Measurements from ENCODE around the gene CAPN9.

Gene CAPN9

DNA sequence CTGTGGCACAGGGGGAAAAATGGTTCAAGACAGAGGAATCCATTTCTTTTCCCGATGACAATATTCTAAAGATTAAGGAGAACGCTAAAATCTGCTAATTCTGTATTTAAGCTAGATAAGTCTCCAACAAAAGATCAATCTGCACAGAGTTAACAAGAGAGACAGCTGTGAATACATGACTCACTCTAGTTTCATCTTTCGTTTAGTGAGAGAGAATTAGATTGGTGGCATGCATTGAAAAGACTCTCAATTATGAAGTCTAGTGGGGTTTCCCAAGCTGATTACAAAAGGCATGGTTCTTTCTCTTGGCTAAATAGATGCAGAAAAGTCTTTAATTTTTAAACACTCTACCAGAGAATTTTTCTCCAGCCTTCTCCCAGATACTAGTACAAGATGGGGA is 34.4 kb downstream of the CAPN9 start:
- no peak overlapping the region for H3K4me3 ChIP-seq
- DNase-seq (ENCODE audit: low read depth, low spot score): no peak
- H3K27ac ChIP-seq: no peak overlapping the region
- H3K9ac ChIP-seq (ENCODE audit: insufficient read length): no peak overlapping the region
- no peaks in the 10 kb centered on the region for H3K36me3 ChIP-seq (ENCODE audit: insufficient read depth, low read length)
- no peaks in the 10 kb centered on the region for H3K9me3 ChIP-seq (ENCODE audit: low read depth, low read length)
- TF ChIP-seq POLR2AphosphoS5 (IDR thresholded peaks at IDR 0.05; ENCODE audit: borderline replicate concordance, low read depth, low read length): no peak
- no peak for TF ChIP-seq FOXP2 (optimal IDR thresholded peaks at IDR 0.05; ENCODE audit: control extremely low read depth, extremely low read length, insufficient read depth)
- TF ChIP-seq EZH2 (IDR thresholded peaks at IDR 0.05): no peak

DNA sequence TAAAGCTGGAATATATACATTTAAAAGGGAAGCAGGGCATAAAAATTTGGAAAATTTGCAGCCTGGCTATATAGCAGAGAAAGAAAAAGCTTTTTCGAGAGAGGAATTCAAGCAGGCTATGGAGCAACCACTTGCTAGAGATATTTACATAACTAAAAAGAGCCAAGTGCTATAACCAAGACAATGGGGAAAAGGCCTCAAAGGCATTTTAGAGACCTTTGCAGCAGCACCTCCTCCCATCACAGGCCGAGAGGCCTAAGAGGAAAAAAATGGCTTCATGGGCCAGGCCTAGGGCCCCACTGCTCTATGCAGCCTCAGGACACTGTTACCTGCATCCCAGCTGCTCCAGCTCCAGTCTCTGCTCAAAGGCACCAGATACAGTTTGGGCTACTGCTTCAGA is 37.0 kb downstream of the CAPN9 start:
- DNase-seq (ENCODE audit: low read depth, low spot score): no peak
- H3K36me3 ChIP-seq (ENCODE audit: insufficient read depth, low read length): no peaks in the 10 kb centered on the region
- H3K27ac ChIP-seq: no peak overlapping the region
- TF ChIP-seq POLR2AphosphoS5 (IDR thresholded peaks at IDR 0.05; ENCODE audit: borderline replicate concordance, low read depth, low read length): no peak
- no peak for TF ChIP-seq EZH2 (IDR thresholded peaks at IDR 0.05)
- TF ChIP-seq FOXP2 (optimal IDR thresholded peaks at IDR 0.05; ENCODE audit: control extremely low read depth, extremely low read length, insufficient read depth): no peak
- H3K9me3 ChIP-seq (ENCODE audit: low read depth, low read length): no peaks in the 10 kb centered on the region
- H3K4me3 ChIP-seq: no peak overlapping the region
- H3K9ac ChIP-seq (ENCODE audit: insufficient read length): no peak overlapping the region

DNA sequence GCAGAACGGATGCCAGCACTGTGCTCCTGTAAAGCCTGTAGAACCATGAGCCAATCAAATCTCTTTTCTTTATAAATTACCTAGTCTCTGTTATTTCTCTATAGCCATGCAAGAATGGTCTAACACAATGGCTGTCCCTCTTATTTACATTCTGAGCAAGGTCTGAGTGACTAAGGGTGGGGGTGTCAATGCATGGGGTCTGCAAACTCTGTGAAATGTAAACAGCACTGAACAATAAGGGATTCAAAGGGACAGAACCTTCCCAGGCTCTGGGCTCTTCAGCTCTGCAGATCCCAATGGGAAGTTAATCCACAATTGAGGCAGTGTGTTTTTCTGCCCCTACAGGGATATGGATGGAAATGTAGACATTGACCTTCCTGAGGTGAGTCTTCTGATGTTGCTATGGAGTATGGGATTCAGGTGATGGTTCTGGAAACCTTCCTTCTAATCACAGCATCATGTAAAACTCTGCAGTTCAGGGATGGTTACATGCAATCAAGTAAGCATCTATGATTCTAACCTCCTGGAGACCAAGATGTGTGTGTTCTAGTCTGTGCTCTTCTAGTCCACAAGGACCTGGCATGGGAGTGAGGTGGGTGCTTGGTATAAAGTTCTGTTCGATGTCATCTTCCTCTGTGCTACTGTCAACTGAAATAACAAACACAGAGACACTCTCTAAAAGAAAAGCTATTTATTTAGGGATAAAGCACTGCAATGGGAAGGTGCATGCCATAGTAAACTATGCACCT is 38.6 kb downstream of the CAPN9 start:
- Histone ChIP-seq H3K36me3 (ENCODE audit: insufficient read depth, low read length) (no peaks in the 10 kb centered on the region), H3K4me3 (no peak overlapping the region), H3K9ac (ENCODE audit: insufficient read length) (no peak overlapping the region), H3K27ac (no peak overlapping the region), H3K9me3 (ENCODE audit: low read depth, low read length) (no peaks in the 10 kb centered on the region)
- TF ChIP-seq EZH2 (IDR thresholded peaks at IDR 0.05): no peak
- TF ChIP-seq FOXP2 (optimal IDR thresholded peaks at IDR 0.05; ENCODE audit: control extremely low read depth, extremely low read length, insufficient read depth): no peak
- no peak for TF ChIP-seq POLR2AphosphoS5 (IDR thresholded peaks at IDR 0.05; ENCODE audit: borderline replicate concordance, low read depth, low read length)
- no peak for DNase-seq (ENCODE audit: low read depth, low spot score)

DNA sequence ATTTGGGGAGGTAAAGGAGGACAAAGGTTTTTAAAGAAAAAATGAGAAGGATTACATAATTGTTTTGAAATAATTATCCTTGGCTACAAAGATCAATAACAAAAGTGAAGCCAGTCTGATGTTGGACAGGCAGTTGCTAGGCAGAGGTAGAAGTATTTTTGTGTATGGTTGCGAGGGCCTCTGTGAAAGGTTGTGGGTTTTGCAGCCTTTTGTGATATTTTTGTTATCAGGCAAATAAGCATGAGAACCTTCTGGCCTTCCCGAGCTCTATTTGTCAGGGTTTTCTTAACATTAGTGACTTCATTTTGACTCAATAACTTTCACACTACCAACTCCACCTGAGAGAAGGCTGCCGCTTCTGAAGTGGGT is 39.2 kb downstream of the CAPN9 start:
- TF ChIP-seq POLR2AphosphoS5 (IDR thresholded peaks at IDR 0.05; ENCODE audit: borderline replicate concordance, low read depth, low read length): no peak
- TF ChIP-seq FOXP2 (optimal IDR thresholded peaks at IDR 0.05; ENCODE audit: control extremely low read depth, extremely low read length, insufficient read depth): no peak
- TF ChIP-seq EZH2 (IDR thresholded peaks at IDR 0.05): no peak
- H3K9ac ChIP-seq (ENCODE audit: insufficient read length): no peak overlapping the region
- no peak overlapping the region for H3K4me3 ChIP-seq
- no peak overlapping the region for H3K27ac ChIP-seq
- H3K9me3 ChIP-seq (ENCODE audit: low read depth, low read length): no peaks in the 10 kb centered on the region
- DNase-seq (ENCODE audit: low read depth, low spot score): no peak
- no peaks in the 10 kb centered on the region for H3K36me3 ChIP-seq (ENCODE audit: insufficient read depth, low read length)

DNA sequence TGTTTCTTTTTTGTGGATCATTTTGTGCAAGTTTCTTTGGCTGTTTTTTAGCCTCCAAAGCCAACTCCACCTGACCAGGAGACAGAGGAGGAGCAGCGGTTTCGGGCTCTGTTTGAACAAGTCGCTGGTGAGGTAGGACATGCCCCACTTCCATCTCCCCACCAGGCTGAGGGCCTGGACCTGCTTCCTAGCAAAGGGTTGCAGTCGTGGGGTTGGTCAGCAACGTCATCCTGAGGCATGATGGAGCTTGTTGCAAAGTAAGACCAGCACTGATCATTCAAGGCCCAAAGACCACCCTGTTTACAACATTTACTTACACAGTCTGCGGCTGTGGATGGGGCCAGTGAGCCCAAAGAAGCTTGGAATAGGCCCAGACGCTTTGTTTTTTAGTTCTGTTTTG is 40.3 kb downstream of the CAPN9 start:
- TF ChIP-seq FOXP2 (optimal IDR thresholded peaks at IDR 0.05; ENCODE audit: control extremely low read depth, extremely low read length, insufficient read depth) (no peak), POLR2AphosphoS5 (IDR thresholded peaks at IDR 0.05; ENCODE audit: borderline replicate concordance, low read depth, low read length) (no peak), EZH2 (IDR thresholded peaks at IDR 0.05) (no peak)
- H3K9me3 ChIP-seq (ENCODE audit: low read depth, low read length): no peaks in the 10 kb centered on the region
- H3K27ac ChIP-seq: no peak overlapping the region
- no peak for DNase-seq (ENCODE audit: low read depth, low spot score)
- no peak overlapping the region for H3K9ac ChIP-seq (ENCODE audit: insufficient read length)
- H3K36me3 ChIP-seq (ENCODE audit: insufficient read depth, low read length): no peaks in the 10 kb centered on the region
- H3K4me3 ChIP-seq: no peak overlapping the region

DNA sequence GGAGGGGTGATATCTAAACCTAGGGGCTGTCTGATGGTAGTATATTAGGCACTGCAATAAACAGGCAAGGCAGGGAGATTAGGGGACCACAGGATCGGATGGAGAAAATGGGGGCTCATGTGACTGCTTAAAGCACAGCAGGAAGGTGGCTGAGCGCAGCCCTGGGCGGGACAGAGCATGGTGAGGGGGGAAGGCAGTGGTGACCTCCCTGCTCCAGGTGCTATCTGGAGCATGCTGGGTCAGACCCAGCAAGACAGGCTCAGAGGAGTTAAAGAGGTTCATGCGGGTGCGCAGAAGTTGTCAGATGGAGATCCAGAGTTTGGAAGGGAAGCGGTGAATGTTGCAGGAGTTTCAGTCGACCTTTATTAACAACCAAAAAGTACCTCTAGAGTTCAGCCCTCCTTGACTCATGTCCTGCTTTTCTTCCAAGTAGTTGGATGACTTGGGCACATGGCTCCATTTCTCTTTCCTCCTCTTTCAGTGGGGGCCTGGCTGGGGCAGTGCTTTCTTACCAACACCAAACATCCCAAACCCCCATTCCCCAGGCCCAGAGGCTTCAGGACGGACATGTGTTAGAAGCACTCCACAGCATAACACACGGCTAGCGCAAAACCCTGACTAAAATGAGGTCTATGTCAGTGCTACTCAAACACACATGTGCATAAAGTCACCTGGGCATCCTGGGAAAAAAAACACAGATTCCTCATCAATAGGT is 41.5 kb downstream of the CAPN9 start:
- Histone ChIP-seq H3K36me3 (ENCODE audit: insufficient read depth, low read length) (no peaks in the 10 kb centered on the region), H3K9ac (ENCODE audit: insufficient read length) (no peak overlapping the region), H3K4me3 (no peak overlapping the region), H3K27ac (no peak overlapping the region), H3K9me3 (ENCODE audit: low read depth, low read length) (no peaks in the 10 kb centered on the region)
- DNase-seq (ENCODE audit: low read depth, low spot score): no peak
- TF ChIP-seq POLR2AphosphoS5 (IDR thresholded peaks at IDR 0.05; ENCODE audit: borderline replicate concordance, low read depth, low read length): no peak
- no peak for TF ChIP-seq EZH2 (IDR thresholded peaks at IDR 0.05)

DNA sequence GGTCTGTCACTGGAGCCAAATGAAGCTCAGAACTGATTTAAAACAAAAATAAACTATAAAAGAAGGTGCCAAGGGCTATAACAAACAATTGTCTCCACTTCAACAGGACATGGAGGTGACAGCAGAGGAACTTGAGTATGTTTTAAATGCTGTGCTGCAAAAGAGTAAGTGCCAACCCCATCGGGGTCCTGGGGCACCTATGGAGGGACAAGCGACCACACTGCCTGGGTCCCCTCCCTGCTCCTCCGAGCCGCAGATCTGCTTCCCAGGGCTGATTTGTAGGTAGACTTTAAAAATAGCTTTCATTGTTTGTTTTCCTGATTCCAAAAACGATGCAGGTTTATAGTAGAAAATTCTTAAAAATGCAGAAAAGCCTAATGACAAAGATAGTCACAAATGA is 42.8 kb downstream of the CAPN9 start:
- DNase-seq (ENCODE audit: low read depth, low spot score): no peak
- Histone ChIP-seq H3K27ac (no peak overlapping the region), H3K9ac (ENCODE audit: insufficient read length) (no peak overlapping the region), H3K4me3 (no peak overlapping the region), H3K36me3 (ENCODE audit: insufficient read depth, low read length) (no peaks in the 10 kb centered on the region), H3K9me3 (ENCODE audit: low read depth, low read length) (no peaks in the 10 kb centered on the region)
- no peak for TF ChIP-seq POLR2AphosphoS5 (IDR thresholded peaks at IDR 0.05; ENCODE audit: borderline replicate concordance, low read depth, low read length)
- no peak for TF ChIP-seq EZH2 (IDR thresholded peaks at IDR 0.05)
- no peak for TF ChIP-seq FOXP2 (optimal IDR thresholded peaks at IDR 0.05; ENCODE audit: control extremely low read depth, extremely low read length, insufficient read depth)

DNA sequence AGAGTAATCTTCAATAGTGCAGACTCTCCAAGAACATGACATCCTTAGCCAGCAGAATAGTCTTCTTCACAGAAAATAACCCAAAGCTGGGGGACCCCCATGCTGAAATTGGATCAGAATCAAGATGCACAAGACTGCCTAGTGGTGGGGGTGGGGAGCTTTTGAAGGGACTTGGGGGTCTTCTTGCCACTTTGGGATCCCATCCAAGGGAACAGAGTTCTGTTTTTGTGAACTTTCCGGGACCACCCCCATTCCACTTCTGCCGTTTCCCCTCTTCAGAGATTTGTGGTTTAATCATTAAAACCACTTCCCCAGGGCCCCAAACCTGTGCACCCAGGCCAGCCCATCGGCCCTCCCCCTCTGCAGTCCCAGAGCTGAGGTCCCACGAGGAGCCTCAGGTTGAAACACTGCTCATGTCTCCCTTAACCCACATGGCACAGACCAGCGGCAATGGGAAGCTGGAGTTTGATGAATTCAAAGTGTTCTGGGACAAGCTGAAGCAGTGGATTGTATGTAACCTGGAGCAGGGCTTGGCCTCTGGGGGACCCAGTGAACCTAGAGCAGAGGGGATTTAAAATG is 44.9 kb downstream of the CAPN9 start:
- no peak overlapping the region for H3K9ac ChIP-seq (ENCODE audit: insufficient read length)

More for the DNA sequence above, 44.9 kb downstream of the CAPN9 start:
- H3K4me3 ChIP-seq: no peak overlapping the region
- TF ChIP-seq FOXP2 (optimal IDR thresholded peaks at IDR 0.05; ENCODE audit: control extremely low read depth, extremely low read length, insufficient read depth): no peak
- no peak for TF ChIP-seq POLR2AphosphoS5 (IDR thresholded peaks at IDR 0.05; ENCODE audit: borderline replicate concordance, low read depth, low read length)
- TF ChIP-seq EZH2 (IDR thresholded peaks at IDR 0.05): no peak
- H3K9me3 ChIP-seq (ENCODE audit: low read depth, low read length): no peaks in the 10 kb centered on the region
- DNase-seq (ENCODE audit: low read depth, low spot score): no peak
- no peaks in the 10 kb centered on the region for H3K36me3 ChIP-seq (ENCODE audit: insufficient read depth, low read length)
- H3K27ac ChIP-seq: no peak overlapping the region

All from SK-N-MC (cell line).